OCI-LY7 (cell line): ENCODE measurements around the gene RPL34. TPM values are rescaled to one million over a fixed set of nuclear protein-coding genes. Genes with fewer than 3 reads are reported as not detected.
A peak's percentile ranks its signal among the peaks of the same experiment; 100 is the strongest.

Source experiments
- BruUV-seq: library from RNA; stranded (reverse); fragments of 400-500 nt; replicated peaks from 2 replicates; lab custom pipeline; 2021; lab: Mats Ljungman, UMichigan
- CTCF ChIA-PET: fragments of 300-600 bp; sonication (Branson Sonifier 250); formaldehyde crosslinking; loops from one replicate; lab custom pipeline; 2022; ENCODE audit warnings: antibody characterized with exemption; ENCODE audit not compliant: unreplicated experiment; lab: Charles Lee
- POLR2A ChIA-PET: fragments of 300-600 bp; sonication (Branson Sonifier 250); formaldehyde crosslinking; loops from one replicate; lab custom pipeline; 2022; ENCODE audit warnings: antibody characterized with exemption; lab: Charles Lee
- DNase-seq: peaks from one replicate; pipeline ENCODE4 v3.0.0-alpha.2; 2015; ENCODE audit warnings: low spot score
- H2AFZ ChIP-seq: fragments of 200-600 bp; sonication (generic), shearing (Covaris generic); 2 replicates; pipeline ENCODE4 v1.6.1; 2014; ENCODE audit warnings: mild to moderate bottlenecking, antibody characterized with exemption, low read length, moderate library complexity
- H3K27ac ChIP-seq: fragments of 200-600 bp; sonication (generic); 2 replicates; pipeline ENCODE4 v1.5.1; 2014; ENCODE audit warnings: mixed run types, low read depth, mild to moderate bottlenecking, moderate library complexity, low read length, inconsistent platforms; ENCODE audit not compliant: poor library complexity, severe bottlenecking
- H3K36me3 ChIP-seq: fragments of 200-600 bp; sonication (generic); 2 replicates; pipeline ENCODE4 v1.6.1; 2014; ENCODE audit warnings: mild to moderate bottlenecking, antibody characterized with exemption, low read length, moderate library complexity, mixed read lengths; ENCODE audit not compliant: insufficient read depth
- H3K4me1 ChIP-seq: fragments of 200-600 bp; sonication (generic); 2 replicates; pipeline ENCODE4 v1.5.1; 2014; ENCODE audit warnings: mild to moderate bottlenecking, low read length; ENCODE audit not compliant: insufficient read depth, poor library complexity, severe bottlenecking
- H3K4me2 ChIP-seq: fragments of 200-600 bp; sonication (generic); 2 replicates; pipeline ENCODE4 v1.6.1; 2014; ENCODE audit warnings: mild to moderate bottlenecking, low read length
- H3K4me3 ChIP-seq: fragments of 200-600 bp; sonication (generic); 2 replicates; pipeline ENCODE4 v1.5.1; 2014; ENCODE audit warnings: mild to moderate bottlenecking, low read depth, low read length; ENCODE audit not compliant: poor library complexity, severe bottlenecking
- H3K79me2 ChIP-seq: fragments of 200-600 bp; sonication (generic); 2 replicates; pipeline ENCODE4 v1.6.1; 2016; ENCODE audit warnings: low read depth, mild to moderate bottlenecking, low read length, moderate library complexity, mixed read lengths; ENCODE audit not compliant: insufficient read depth
- H3K9me2 ChIP-seq: fragments of 200-600 bp; sonication (generic); 2 replicates; pipeline ENCODE4 v1.6.1; 2016; ENCODE audit warnings: mild to moderate bottlenecking, low read length, mixed read lengths; ENCODE audit not compliant: insufficient read depth
- H3K9me3 ChIP-seq: fragments of 200-600 bp; sonication (generic); 2 replicates; pipeline ENCODE4 v1.6.1; 2014; ENCODE audit warnings: mild to moderate bottlenecking, mixed run types, low read length, mixed read lengths
- H4K20me1 ChIP-seq: fragments of 200-600 bp; sonication (generic); 2 replicates; pipeline ENCODE4 v1.6.1; 2014; ENCODE audit warnings: mild to moderate bottlenecking, antibody characterized with exemption, low read length, moderate library complexity, mixed read lengths; ENCODE audit not compliant: insufficient read depth
- EZH2phosphoT487 ChIP-seq: fragments of 200-600 bp; sonication (generic); IDR thresholded peaks from 2 replicates; pipeline ENCODE4 v1.6.1; 2018; ENCODE audit warnings: low read depth, borderline replicate concordance, mild to moderate bottlenecking, mixed run types, antibody characterized with exemption, low read length, moderate library complexity, mixed read lengths
- intact Hi-C: fragments of 100-400 bp; cut with micrococcal nuclease; formaldehyde crosslinking; loops from one replicate; pipeline ENCODE4 v1.10.0; 2022; ENCODE audit not compliant: unreplicated experiment
- total RNA-seq, 2 experiments: library from RNA; depleted of rRNA in 1 of 2; stranded (reverse); fragments of >200 nt in 1 of 2; shearing (Covaris generic) in 1 of 2; gene quantifications; 2 replicates each; pipeline ENCODE4 v1.2.3, GENCODE V29; 2014 to 2022
- TF ChIP-seq, protein P1 (sequence below): fragments of 200-600 bp; sonication (generic); conservative IDR thresholded peaks from 2 replicates; pipeline ENCODE4 v1.5.1; 2014; ENCODE audit warnings: mild to moderate bottlenecking, antibody characterized with exemption, low read length, moderate library complexity, mixed read lengths

Gene RPL34
- total RNA-seq, 2 experiments from 2014 or later, result 1,187 to 1,342 TPM

DNA sequence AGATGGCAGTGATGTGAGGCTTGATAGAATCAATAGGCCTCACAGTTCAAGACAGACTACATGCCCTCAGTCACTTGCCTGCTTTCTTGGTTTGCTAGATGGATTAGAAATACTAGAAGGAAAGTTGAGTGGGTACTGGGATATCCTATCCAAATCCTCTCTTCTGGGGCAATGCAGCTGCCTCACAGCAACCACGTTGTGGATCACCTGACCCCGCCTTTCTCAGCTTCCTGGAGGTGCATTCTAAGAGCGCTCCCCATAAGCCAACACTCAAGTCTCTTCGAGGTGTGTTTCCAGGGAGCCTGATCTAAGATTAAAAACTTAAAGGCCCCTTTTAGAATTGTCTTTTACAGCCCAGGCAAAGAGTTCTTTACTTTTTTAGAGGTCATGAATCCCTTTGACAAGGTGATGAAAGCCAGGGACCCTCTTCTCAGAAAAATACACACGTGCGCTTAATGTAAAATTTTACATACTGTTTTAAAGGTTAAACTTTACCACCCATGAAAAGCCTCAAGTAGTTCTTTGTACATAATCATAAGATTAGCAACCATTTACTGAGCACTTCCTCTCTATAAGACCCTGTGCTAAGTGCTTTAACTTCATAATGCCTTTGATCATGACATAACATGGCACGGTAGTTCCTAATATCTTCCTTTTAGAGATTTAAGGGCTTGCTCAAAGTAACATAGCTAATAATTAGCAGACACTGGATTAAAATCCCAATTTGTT, 840 bp upstream of the RPL34 start:
- Histone ChIP-seq H3K4me1 (peaks cover 45% of the 10 kb centered on the region), H3K4me3 (peak overlapping the region; percentile 90), H3K27ac (no peak overlapping the region), H3K4me2 (peak overlapping the region; percentile 84), H2AFZ (peak overlapping the region; percentile 92), H3K9me2 (no peaks in the 10 kb centered on the region), H4K20me1 (peaks cover 29% of the 10 kb centered on the region), H3K36me3 (peaks cover 39% of the 10 kb centered on the region), H3K79me2 (peaks cover 49% of the 10 kb centered on the region), H3K9me3 (peaks cover 7% of the 10 kb centered on the region; the same call in 1 of the 2 replicates)
- TF ChIP-seq, protein P1, sequence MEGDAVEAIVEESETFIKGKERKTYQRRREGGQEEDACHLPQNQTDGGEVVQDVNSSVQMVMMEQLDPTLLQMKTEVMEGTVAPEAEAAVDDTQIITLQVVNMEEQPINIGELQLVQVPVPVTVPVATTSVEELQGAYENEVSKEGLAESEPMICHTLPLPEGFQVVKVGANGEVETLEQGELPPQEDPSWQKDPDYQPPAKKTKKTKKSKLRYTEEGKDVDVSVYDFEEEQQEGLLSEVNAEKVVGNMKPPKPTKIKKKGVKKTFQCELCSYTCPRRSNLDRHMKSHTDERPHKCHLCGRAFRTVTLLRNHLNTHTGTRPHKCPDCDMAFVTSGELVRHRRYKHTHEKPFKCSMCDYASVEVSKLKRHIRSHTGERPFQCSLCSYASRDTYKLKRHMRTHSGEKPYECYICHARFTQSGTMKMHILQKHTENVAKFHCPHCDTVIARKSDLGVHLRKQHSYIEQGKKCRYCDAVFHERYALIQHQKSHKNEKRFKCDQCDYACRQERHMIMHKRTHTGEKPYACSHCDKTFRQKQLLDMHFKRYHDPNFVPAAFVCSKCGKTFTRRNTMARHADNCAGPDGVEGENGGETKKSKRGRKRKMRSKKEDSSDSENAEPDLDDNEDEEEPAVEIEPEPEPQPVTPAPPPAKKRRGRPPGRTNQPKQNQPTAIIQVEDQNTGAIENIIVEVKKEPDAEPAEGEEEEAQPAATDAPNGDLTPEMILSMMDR, result no peak
- TF ChIP-seq EZH2phosphoT487, result no peak
- no peak for DNase-seq
- ChIA-PET CTCF (no interaction called here), POLR2A (interaction anchor here (0.6 to 2.7 kb wide), 11 partner anchors 8 to 584 kb away, joined by 3 to 24 read pairs (median 4); partner anchors contain the start of genes LEF1 and OSTC)
- TSS peak; percentile 96 for BruUV-seq
- intact Hi-C loops, result loop anchor here (2.0 kb wide), 1 partner anchor 31 kb away; the partner anchor contains the start of gene OSTC

DNA sequence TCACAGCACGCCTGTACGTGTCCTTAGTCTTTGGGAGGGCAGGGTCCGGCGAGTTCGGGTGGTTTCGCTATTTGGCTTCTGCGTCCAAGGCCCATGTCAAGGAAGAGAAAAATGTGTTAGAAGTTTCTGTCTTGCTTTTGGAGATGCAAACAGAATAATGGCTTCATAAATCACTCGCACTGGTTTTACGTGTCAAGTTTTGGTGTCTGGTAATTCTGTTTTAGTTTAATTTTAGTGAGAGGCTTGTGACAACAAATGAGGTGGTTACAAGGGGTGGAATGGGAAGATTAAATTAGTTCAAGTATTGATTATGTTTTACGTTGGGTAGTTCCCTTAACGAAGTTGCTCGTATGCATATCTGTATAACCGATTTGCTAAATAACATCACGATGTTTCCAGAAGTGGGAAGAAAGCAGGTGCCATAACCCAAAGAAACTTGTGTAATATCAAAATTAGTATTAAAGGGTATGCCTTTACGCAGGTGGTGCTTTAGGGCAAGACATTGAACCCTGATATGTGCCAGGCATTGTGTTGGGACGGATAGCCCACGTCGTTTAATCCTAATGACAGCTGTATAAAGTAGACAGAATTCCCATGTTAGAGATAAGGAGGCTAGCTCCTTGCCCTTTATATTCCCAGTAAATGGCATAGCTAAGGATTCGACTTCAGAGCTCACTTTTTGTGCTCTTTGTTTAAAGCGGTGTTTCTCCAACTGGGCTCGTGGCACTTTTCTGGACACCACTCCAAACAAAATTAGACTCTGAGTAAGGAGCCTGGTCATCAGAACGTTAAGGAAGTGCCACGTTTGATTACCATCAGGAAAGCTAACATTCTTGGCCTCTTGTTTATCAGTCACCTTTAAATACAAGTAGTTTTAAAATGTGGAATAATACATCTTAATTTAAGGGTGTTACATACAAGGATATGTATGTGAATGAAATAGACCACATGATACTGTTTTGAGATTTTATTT, 843 bp downstream of the RPL34 start:
- intact Hi-C loops, result loop anchor here (2.0 kb wide), 1 partner anchor 30 kb away; the partner anchor contains the start of gene OSTC
- H2AFZ ChIP-seq, result 0 out of 2 replicates have a peak overlapping the region, but pooled peaks have one; percentile 9

More for the DNA sequence above, 843 bp downstream of the RPL34 start:
- peak overlapping the region; percentile 84 for H3K4me2 ChIP-seq
- no peaks in the 10 kb centered on the region for H3K9me2 ChIP-seq
- peaks cover 56% of the 10 kb centered on the region for H3K36me3 ChIP-seq
- H3K9me3 ChIP-seq, result no peaks in the 10 kb centered on the region; the same call in 1 of the 2 replicates
- peaks cover 30% of the 10 kb centered on the region for H4K20me1 ChIP-seq
- peak; percentile 13 for DNase-seq
- peaks cover 45% of the 10 kb centered on the region for H3K4me1 ChIP-seq
- POLR2A ChIA-PET, result interaction anchor here (1.2 to 2.7 kb wide), 7 partner anchors 10 to 453 kb away, joined by 3 to 24 read pairs (median 5); partner anchors contain the start of genes LEF1 and OSTC
- CTCF ChIA-PET, result no interaction called here
- H3K4me3 ChIP-seq, result peak overlapping the region; percentile 90
- BruUV-seq, result TSS peak; percentile 80
- peaks cover 60% of the 10 kb centered on the region for H3K79me2 ChIP-seq
- peak overlapping the region; percentile 29 for H3K27ac ChIP-seq
- TF ChIP-seq EZH2phosphoT487, result no peak
- TF ChIP-seq, protein P1, result no peak
